CD4-positive, alpha-beta memory T cell (primary cell): ENCODE data around the gene REP15. TPM values are rescaled to one million over a fixed set of nuclear protein-coding genes. Genes with fewer than 3 reads are reported as not detected.

Experiments
- CTCF ChIA-PET: fragments of 350-600 bp; sonication (Branson Sonifier 250); formaldehyde crosslinking; loops from one replicate; lab custom pipeline; 2021; ENCODE audit warnings: inconsistent platforms; ENCODE audit not compliant: partially characterized antibody; lab: Charles Lee
- POLR2A ChIA-PET: fragments of 350-600 bp; sonication (Branson Sonifier 250); formaldehyde crosslinking; loops from one replicate; lab custom pipeline; 2021; ENCODE audit not compliant: partially characterized antibody; lab: Charles Lee
- DNase-seq, 5 donors: peaks; one replicate each; pipeline versions ENCODE4 v3.0.0 to v3.0.0-alpha.2; 2020 to 2022; ENCODE audit warnings: mixed read lengths in 1 of 5
- H3K27ac ChIP-seq: one replicate; pipeline ENCODE4 v1.7.0; 2013; ENCODE audit warnings: low read depth, low read length
- H3K27me3 ChIP-seq: 2 replicates; pipeline ENCODE4 v1.7.0; 2013; ENCODE audit warnings: mild to moderate bottlenecking, low read length, moderate library complexity; ENCODE audit not compliant: insufficient read depth
- H3K36me3 ChIP-seq: 2 replicates; pipeline ENCODE4 v1.7.0; 2013; ENCODE audit warnings: mild to moderate bottlenecking, low read length, moderate library complexity; ENCODE audit not compliant: insufficient read depth
- H3K4me1 ChIP-seq: 2 replicates; pipeline ENCODE4 v1.7.0; 2013; ENCODE audit warnings: mild to moderate bottlenecking, low read length, moderate library complexity; ENCODE audit not compliant: insufficient read depth
- H3K4me3 ChIP-seq, 2 donors: one replicate each; pipeline ENCODE4 v1.7.0; 2013; ENCODE audit warnings: low read length in 2 of 2, mild to moderate bottlenecking in 1 of 2
- H3K9me3 ChIP-seq, 2 donors: one replicate each; pipeline ENCODE4 v1.7.0; 2013; ENCODE audit warnings: low read length in 2 of 2, control low read depth in 1 of 2; ENCODE audit not compliant: control insufficient read depth in 1 of 2
- H3K27ac Mint-ChIP-seq, 7 donors: one replicate each; pipeline ENCODE4 v1.8.0; 2020 to 2021; ENCODE audit warnings: mixed read lengths in 7 of 7, mild to moderate bottlenecking in 6 of 7, inconsistent platforms in 3 of 7, moderate library complexity in 3 of 7
- H3K27me3 Mint-ChIP-seq, 2 donors: one replicate each; pipeline ENCODE4 v1.8.0; 2020 to 2021; ENCODE audit warnings: mixed read lengths in 2 of 2
- H3K36me3 Mint-ChIP-seq, 2 donors: one replicate each; pipeline ENCODE4 v1.8.0; 2020 to 2021; ENCODE audit warnings: mixed read lengths in 2 of 2, inconsistent platforms in 1 of 2, mild to moderate bottlenecking in 1 of 2
- H3K4me1 Mint-ChIP-seq, 4 donors: one replicate each; pipeline ENCODE4 v1.8.0; 2020 to 2021; ENCODE audit warnings: mixed read lengths in 4 of 4, mild to moderate bottlenecking in 1 of 4
- H3K4me3 Mint-ChIP-seq, 8 donors: one replicate each; pipeline ENCODE4 v1.8.0; 2020 to 2021; ENCODE audit warnings: mixed read lengths in 8 of 8, mild to moderate bottlenecking in 7 of 8, moderate library complexity in 6 of 8, inconsistent platforms in 3 of 8
- H3K9me3 Mint-ChIP-seq, 8 donors: one replicate each; pipeline ENCODE4 v1.8.0; 2020 to 2021; ENCODE audit warnings: mixed read lengths in 8 of 8, mild to moderate bottlenecking in 5 of 8, inconsistent platforms in 3 of 8, moderate library complexity in 1 of 8
- intact Hi-C: fragments of 100-400 bp; cut with micrococcal nuclease; formaldehyde crosslinking; loops from one replicate; pipeline ENCODE4 v1.15.1; 2023
- polyA plus RNA-seq, 2 donors: library from polyadenylated mRNA; unstranded; fragments of 300-500 nt; fragmentation: Illumina TruSeq; gene quantifications; one replicate each; pipeline ENCODE4 v1.2.3, GENCODE V29; 2021
- total RNA-seq, 2 experiments: library from RNA; stranded (reverse); gene quantifications; one replicate each; pipeline ENCODE4 v1.2.3, GENCODE V29; 2021

The REP15 gene
- total and polyA plus RNA-seq, 4 experiments from 2014 or later: 0.47 TPM; not detected in 3

- intact Hi-C loops: no loop called here
- Mint-ChIP-seq H3K4me1 (no peaks in the 10 kb centered on the region), H3K36me3 (peaks cover 0 to 13% of the 10 kb centered on the region in 2 donors), H3K27ac (no peak overlapping the region), H3K4me3 (no peak overlapping the region), H3K9me3 (peaks cover 0 to 2% (median 0%) of the 10 kb centered on the region in 8 donors), H3K27me3 (peaks cover 0 to 3% of the 10 kb centered on the region in 2 donors)
- Histone ChIP-seq H3K9me3 (no peaks in the 10 kb centered on the region), H3K27me3 (no peaks in the 10 kb centered on the region), H3K36me3 (no peaks in the 10 kb centered on the region), H3K4me3 (no peak overlapping the region), H3K27ac (no peak overlapping the region), H3K4me1 (no peaks in the 10 kb centered on the region)
- POLR2A ChIA-PET: no interaction called here
- CTCF ChIA-PET: no interaction called here
- no peak for DNase-seq
Measured at GRCh38 chr12:27665704-27666103, 30.5 kb upstream of the REP15 start.

DNA sequence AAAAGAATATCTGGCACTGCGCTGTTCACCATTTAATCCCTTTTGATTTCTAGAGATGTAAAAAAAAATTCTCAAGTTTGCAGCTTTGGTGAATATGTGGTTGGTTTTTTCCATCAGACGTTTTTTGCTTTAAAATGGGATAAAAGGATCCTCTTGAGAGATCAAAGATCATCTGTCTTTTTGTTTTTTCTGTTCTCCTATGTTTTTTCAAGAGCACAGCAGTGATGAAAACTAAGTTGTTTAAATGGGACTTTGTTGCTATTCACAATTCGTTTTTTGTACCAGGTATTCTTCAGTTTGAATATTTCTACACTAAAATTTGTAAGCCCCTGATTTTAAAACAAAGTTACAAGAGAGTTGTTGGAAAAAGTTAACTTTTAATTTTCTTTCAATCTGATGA is 29.7 kb upstream of the REP15 start:
- H3K4me3 ChIP-seq: no peak overlapping the region
- Mint-ChIP-seq H3K9me3 (peaks cover 0 to 2% (median 0%) of the 10 kb centered on the region in 8 donors), H3K4me3 (no peak overlapping the region), H3K27me3 (peaks cover 0 to 3% of the 10 kb centered on the region in 2 donors), H3K4me1 (no peaks in the 10 kb centered on the region), H3K36me3 (peaks cover 0 to 10% of the 10 kb centered on the region in 2 donors), H3K27ac (no peak overlapping the region)
- intact Hi-C loops: no loop called here
- H3K27ac ChIP-seq: no peak overlapping the region
- H3K9me3 ChIP-seq: no peaks in the 10 kb centered on the region
- CTCF ChIA-PET: no interaction called here
- POLR2A ChIA-PET: no interaction called here
- DNase-seq: no peak
- H3K4me1 ChIP-seq: no peaks in the 10 kb centered on the region
- H3K27me3 ChIP-seq: no peaks in the 10 kb centered on the region
- H3K36me3 ChIP-seq: no peaks in the 10 kb centered on the region

GRCh38 chr12:27667540-27667939 is 28.7 kb upstream of the REP15 start:
- H3K4me3 Mint-ChIP-seq: no peak overlapping the region

GRCh38 chr12:27672051-27672450 is 24.2 kb upstream of the REP15 start:
- H3K9me3 Mint-ChIP-seq: no peaks in the 10 kb centered on the region
- H3K27ac Mint-ChIP-seq: no peak overlapping the region
- intact Hi-C loops: no loop called here
- no peaks in the 10 kb centered on the region for H3K36me3 ChIP-seq
- no peaks in the 10 kb centered on the region for H3K9me3 ChIP-seq
- no peak overlapping the region for H3K4me3 ChIP-seq
- H3K27me3 ChIP-seq: no peaks in the 10 kb centered on the region
- no peaks in the 10 kb centered on the region for H3K4me1 ChIP-seq
- no peaks in the 10 kb centered on the region for H3K27me3 Mint-ChIP-seq
- DNase-seq: no peak
- POLR2A ChIA-PET: no interaction called here
- no peak overlapping the region for H3K27ac ChIP-seq
- peaks cover 0 to 5% of the 10 kb centered on the region in 2 donors for H3K36me3 Mint-ChIP-seq
- no peaks in the 10 kb centered on the region for H3K4me1 Mint-ChIP-seq
- CTCF ChIA-PET: interaction anchor here (1.0 kb wide), 1 partner anchor 13 kb away, joined by 4 read pairs; no protein-coding TSS in a partner anchor
- H3K4me3 Mint-ChIP-seq: no peak overlapping the region

More at GRCh38 chr12:27667540-27667939, 28.7 kb upstream of the REP15 start:
- H3K9me3 Mint-ChIP-seq: peaks cover 0 to 2% (median 0%) of the 10 kb centered on the region in 8 donors
- Histone ChIP-seq H3K4me1 (no peaks in the 10 kb centered on the region), H3K27me3 (no peaks in the 10 kb centered on the region), H3K36me3 (no peaks in the 10 kb centered on the region), H3K27ac (no peak overlapping the region), H3K9me3 (no peaks in the 10 kb centered on the region), H3K4me3 (no peak overlapping the region)
- DNase-seq: no peak
- H3K36me3 Mint-ChIP-seq: peaks cover 0 to 7% of the 10 kb centered on the region in 2 donors
- ChIA-PET CTCF (no interaction called here), POLR2A (no interaction called here)
- intact Hi-C loops: no loop called here
- H3K27ac Mint-ChIP-seq: no peak overlapping the region
- H3K4me1 Mint-ChIP-seq: no peaks in the 10 kb centered on the region
- peaks cover 0 to 1% of the 10 kb centered on the region in 2 donors for H3K27me3 Mint-ChIP-seq

GRCh38 chr12:27672643-27673042 is 23.6 kb upstream of the REP15 start:
- Histone ChIP-seq H3K4me3 (no peak overlapping the region), H3K27ac (no peak overlapping the region), H3K36me3 (no peaks in the 10 kb centered on the region), H3K9me3 (no peaks in the 10 kb centered on the region), H3K27me3 (no peaks in the 10 kb centered on the region), H3K4me1 (no peaks in the 10 kb centered on the region)
- H3K36me3 Mint-ChIP-seq: peaks cover 0 to 7% of the 10 kb centered on the region in 2 donors
- H3K4me3 Mint-ChIP-seq: no peak overlapping the region
- no peaks in the 10 kb centered on the region for H3K4me1 Mint-ChIP-seq
- DNase-seq: no peak
- intact Hi-C loops: no loop called here
- H3K9me3 Mint-ChIP-seq: no peaks in the 10 kb centered on the region
- no peak overlapping the region for H3K27ac Mint-ChIP-seq
- no peaks in the 10 kb centered on the region for H3K27me3 Mint-ChIP-seq
- ChIA-PET CTCF (interaction anchor here (1.0 kb wide), 1 partner anchor 13 kb away, joined by 4 read pairs; no protein-coding TSS in a partner anchor), POLR2A (no interaction called here)

DNA sequence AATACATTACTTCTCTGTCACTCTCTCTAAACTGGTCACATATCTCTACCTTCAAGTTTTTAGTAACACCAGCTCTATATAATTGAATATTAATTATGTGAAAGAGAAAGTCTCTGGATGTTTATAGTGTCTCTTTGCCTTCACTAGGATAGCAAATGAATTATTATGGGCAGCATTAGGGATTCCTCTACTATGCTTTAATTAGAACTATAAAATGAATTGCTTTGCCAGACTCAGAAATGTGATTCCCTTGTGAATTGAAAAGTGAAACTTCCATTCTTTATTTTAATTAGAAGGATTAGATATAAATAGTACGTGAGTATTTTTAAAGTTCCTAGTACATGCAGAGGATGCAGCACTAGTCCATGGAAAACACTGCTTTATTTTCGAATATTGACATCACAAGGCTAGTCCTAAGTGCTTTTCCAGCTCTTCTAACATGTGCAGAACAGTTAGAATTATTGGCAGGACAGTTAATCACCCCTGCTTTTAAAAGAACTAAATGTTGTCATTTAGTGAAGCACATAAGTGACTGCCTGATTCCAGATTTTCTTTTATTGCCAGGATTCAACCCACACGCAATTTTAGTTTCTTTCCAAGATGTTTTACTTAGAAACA is 23.0 kb upstream of the REP15 start:
- ChIA-PET CTCF (no interaction called here), POLR2A (no interaction called here)
- Mint-ChIP-seq H3K4me3 (no peak overlapping the region), H3K9me3 (no peaks in the 10 kb centered on the region), H3K27ac (no peak overlapping the region), H3K36me3 (peaks cover 0 to 7% of the 10 kb centered on the region in 2 donors), H3K27me3 (no peaks in the 10 kb centered on the region), H3K4me1 (no peaks in the 10 kb centered on the region)
- Histone ChIP-seq H3K4me3 (no peak overlapping the region), H3K27me3 (no peaks in the 10 kb centered on the region), H3K36me3 (no peaks in the 10 kb centered on the region), H3K27ac (no peak overlapping the region), H3K9me3 (no peaks in the 10 kb centered on the region), H3K4me1 (no peaks in the 10 kb centered on the region)
- intact Hi-C loops: no loop called here
- DNase-seq: no peak

DNA sequence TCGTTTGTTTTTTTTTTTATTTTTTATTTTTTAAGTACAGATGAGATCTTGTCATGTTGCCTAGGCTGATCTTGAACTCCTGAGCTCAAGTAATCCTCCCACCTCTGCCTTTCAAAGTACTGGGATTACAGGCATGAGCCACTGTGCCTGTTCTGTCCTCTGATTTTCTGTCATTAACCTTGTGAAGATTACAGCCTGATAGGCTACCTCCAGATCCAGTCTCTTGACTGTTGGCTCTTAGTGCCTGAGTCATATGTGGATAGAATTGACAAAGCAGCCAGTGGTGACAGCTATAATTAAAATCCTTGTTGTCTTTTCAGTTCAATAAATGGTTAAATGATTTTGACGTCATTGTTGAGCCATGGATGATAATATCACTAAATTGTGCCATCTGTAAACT is 21.3 kb upstream of the REP15 start:
- H3K4me1 ChIP-seq: no peaks in the 10 kb centered on the region
- no peak overlapping the region for H3K27ac ChIP-seq
- no peak for DNase-seq
- intact Hi-C loops: no loop called here
- H3K27ac Mint-ChIP-seq: no peak overlapping the region
- H3K4me1 Mint-ChIP-seq: no peaks in the 10 kb centered on the region
- H3K27me3 ChIP-seq: no peaks in the 10 kb centered on the region
- H3K4me3 Mint-ChIP-seq: no peak overlapping the region
- H3K36me3 ChIP-seq: no peaks in the 10 kb centered on the region
- POLR2A ChIA-PET: no interaction called here
- H3K36me3 Mint-ChIP-seq: peaks cover 0 to 10% of the 10 kb centered on the region in 2 donors
- no peak overlapping the region for H3K4me3 ChIP-seq
- CTCF ChIA-PET: no interaction called here
- no peaks in the 10 kb centered on the region for H3K27me3 Mint-ChIP-seq
- no peaks in the 10 kb centered on the region for H3K9me3 ChIP-seq
- no peaks in the 10 kb centered on the region for H3K9me3 Mint-ChIP-seq
